Left ventricle myocardium inferior (tissue), 1 donor: ENCODE measurements around the gene SBK2. TPM values are rescaled to one million over a fixed set of nuclear protein-coding genes. Genes with fewer than 3 reads are reported as not detected.

Experiments
- DNase-seq: peaks from one replicate; pipeline ENCODE4 v3.0.0-alpha.2; 2020
- H3K27ac ChIP-seq: fragments of 200-600 bp; replicated peaks from 2 replicates; pipeline ENCODE4 v1.8.0; 2021
- H3K27me3 ChIP-seq: fragments of 200-600 bp; 2 replicates; pipeline ENCODE4 v1.8.0; 2021; ENCODE audit warnings: low read depth
- H3K36me3 ChIP-seq: fragments of 200-600 bp; 2 replicates; pipeline ENCODE4 v1.8.0; 2021
- H3K4me1 ChIP-seq: fragments of 200-600 bp; 2 replicates; pipeline ENCODE4 v1.8.0; 2021
- H3K4me3 ChIP-seq: fragments of 200-600 bp; 2 replicates; pipeline ENCODE4 v1.8.0; 2021; ENCODE audit warnings: mild to moderate bottlenecking, moderate library complexity
- H3K9me3 ChIP-seq: fragments of 200-600 bp; replicated peaks from 2 replicates; pipeline ENCODE4 v1.8.0; 2021
- intact Hi-C: fragments of 100-400 bp; cut with micrococcal nuclease; formaldehyde crosslinking; loops from one replicate; pipeline ENCODE4 v1.11.0; 2022
- total RNA-seq: library from RNA; stranded (reverse); fragmentation: NEBNext Ultra II Directional; extraction: Animal tissue kit (Norgen Biotek cat#: 25700); gene quantifications from one replicate; pipeline ENCODE4 v1.2.1, GENCODE V29; 2021
- TF ChIP-seq, protein P1 (sequence below): fragments of 200-600 bp; IDR thresholded peaks from 2 replicates; pipeline ENCODE4 v1.8.0; 2021; ENCODE audit warnings: antibody characterized with exemption, mild to moderate bottlenecking, borderline replicate concordance
- donor health status: DM: no; HTN: yes; CAD: no; lungs with severe emphysema.

Gene SBK2
- total RNA-seq, 1 donor from 2014 or later, result 6.5 TPM

DNA sequence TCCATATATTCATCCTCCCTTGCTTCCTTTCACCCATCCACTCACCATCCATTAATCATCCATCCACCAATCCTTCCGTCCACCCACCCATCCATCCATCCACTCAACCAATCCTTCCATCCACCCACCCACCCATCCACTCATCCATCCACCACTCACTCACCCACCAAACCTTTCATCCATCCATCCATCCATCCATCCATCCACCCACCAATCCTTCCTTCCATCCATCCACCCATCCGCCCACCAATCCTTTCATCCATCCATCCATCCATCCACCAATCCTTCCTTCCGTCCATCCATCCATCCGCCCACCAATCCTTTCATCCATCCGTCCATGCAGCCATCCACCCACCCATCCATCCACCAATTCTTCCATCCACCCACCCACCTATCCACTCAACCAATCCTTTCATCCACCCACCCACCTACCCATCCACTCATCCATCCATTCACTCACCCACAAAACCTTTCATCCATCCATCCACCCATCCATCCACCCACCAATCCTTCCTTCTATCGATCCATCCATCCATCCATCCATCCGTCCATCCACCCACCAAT lies 5.4 kb upstream of the SBK2 start:
- Histone ChIP-seq H3K27ac (no peak overlapping the region), H3K4me1 (peaks cover 30% of the 10 kb centered on the region), H3K4me3 (no peak overlapping the region), H3K27me3 (peaks cover 8% of the 10 kb centered on the region), H3K36me3 (no peaks in the 10 kb centered on the region), H3K9me3 (no peaks in the 10 kb centered on the region)
- no peak for DNase-seq
- intact Hi-C loops, result no loop called here
- TF ChIP-seq, protein P1, sequence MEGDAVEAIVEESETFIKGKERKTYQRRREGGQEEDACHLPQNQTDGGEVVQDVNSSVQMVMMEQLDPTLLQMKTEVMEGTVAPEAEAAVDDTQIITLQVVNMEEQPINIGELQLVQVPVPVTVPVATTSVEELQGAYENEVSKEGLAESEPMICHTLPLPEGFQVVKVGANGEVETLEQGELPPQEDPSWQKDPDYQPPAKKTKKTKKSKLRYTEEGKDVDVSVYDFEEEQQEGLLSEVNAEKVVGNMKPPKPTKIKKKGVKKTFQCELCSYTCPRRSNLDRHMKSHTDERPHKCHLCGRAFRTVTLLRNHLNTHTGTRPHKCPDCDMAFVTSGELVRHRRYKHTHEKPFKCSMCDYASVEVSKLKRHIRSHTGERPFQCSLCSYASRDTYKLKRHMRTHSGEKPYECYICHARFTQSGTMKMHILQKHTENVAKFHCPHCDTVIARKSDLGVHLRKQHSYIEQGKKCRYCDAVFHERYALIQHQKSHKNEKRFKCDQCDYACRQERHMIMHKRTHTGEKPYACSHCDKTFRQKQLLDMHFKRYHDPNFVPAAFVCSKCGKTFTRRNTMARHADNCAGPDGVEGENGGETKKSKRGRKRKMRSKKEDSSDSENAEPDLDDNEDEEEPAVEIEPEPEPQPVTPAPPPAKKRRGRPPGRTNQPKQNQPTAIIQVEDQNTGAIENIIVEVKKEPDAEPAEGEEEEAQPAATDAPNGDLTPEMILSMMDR, result no peak

DNA sequence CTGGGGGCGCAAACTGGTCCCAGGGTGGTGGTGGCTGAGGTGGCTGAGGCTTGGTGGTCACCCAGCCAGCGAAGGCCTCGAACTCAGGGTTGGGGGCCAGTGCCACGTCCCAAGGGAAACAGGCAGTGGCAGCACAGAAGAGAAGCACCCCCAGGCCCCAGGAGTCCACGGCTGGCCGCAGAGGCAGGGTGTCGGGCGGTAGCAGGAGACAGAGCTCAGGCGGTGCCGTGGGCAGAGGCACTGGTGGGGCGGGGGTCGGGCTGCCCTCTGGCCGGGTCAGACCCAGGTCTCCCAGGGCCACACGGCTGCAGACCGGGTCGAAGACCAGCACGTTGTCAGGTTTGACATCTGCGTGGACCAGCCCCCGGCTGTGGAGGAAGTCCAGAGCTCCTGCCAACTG lies 4.2 kb upstream of the SBK2 start:
- H3K36me3 ChIP-seq, result no peaks in the 10 kb centered on the region
- H3K4me3 ChIP-seq, result no peak overlapping the region
- H3K9me3 ChIP-seq, result no peaks in the 10 kb centered on the region
- TF ChIP-seq, protein P1, result no peak
- H3K27me3 ChIP-seq, result peaks cover 3% of the 10 kb centered on the region
- H3K27ac ChIP-seq, result no peak overlapping the region
- intact Hi-C loops, result no loop called here
- no peak for DNase-seq
- peaks cover 17% of the 10 kb centered on the region for H3K4me1 ChIP-seq

DNA sequence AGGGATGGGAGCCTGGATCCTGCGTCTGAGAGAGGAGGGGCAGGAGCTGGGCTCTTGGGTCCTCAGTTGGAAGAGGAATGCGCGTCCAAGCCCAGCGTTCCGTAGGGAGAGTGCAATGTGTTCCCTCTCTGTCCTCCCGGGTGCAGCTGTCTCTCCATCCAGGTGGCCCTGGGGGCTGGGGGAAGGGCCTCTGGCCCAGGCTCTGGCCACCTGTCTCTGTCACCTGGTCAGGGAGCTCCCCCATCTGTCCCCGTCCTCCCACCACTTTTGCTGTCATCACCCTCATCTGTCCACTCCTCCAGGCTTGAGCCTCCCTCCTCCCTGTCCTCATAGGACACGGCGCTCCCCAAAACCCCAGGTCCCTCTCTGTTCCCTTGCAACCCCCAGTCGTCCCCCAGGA lies 3.7 kb upstream of the SBK2 start:
- Histone ChIP-seq H3K27ac (no peak overlapping the region), H3K4me3 (no peak overlapping the region), H3K27me3 (peaks cover 3% of the 10 kb centered on the region), H3K4me1 (peaks cover 12% of the 10 kb centered on the region), H3K36me3 (no peaks in the 10 kb centered on the region), H3K9me3 (no peaks in the 10 kb centered on the region)
- TF ChIP-seq, protein P1, result no peak
- intact Hi-C loops, result no loop called here
- no peak for DNase-seq

DNA sequence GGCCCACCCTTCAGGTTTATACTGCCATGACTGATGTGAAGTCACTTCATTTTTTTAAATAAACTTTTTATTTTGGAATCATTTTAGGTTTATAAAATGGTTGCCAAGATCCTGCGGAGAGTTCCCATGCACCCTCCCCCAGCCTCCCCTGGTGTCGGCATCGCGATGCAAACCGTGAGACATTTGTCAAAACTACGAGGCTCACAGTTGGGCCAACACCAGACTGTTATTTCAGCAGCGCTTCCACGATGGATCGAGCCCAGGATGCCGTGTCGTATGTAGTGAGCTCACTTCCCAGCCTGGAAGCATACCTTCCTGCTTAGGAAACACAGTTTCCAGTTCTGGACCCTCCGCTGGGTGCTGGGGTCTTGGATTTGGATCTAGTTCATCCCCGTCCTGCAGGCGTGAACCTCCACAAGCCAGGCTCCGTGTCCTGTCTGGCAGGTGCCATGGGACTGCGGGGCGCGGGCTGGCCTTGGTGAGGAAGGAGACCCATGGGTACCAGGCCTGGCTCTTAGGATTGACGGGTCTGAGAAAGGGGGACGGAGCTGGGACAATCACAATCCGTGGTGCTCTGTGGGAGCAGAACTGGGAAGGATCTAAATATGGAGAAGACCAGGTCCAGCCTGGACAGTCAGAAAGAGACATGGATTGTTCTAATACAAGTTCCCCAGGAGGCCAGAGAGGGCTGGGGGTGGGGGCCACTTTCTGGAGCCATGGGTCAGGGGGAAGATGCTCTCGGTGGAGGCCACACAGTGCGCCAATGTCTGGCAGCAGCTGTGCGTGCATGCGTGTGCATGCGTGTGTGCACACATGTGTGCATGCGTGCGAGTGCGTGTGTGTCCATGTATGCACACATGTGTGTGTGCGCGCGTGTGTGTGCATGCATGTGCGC lies 2.4 kb upstream of the SBK2 start:
- no peak overlapping the region for H3K27ac ChIP-seq
- DNase-seq, result no peak
- intact Hi-C loops, result no loop called here
- TF ChIP-seq, protein P1, result no peak
- no peaks in the 10 kb centered on the region for H3K4me1 ChIP-seq
- H3K36me3 ChIP-seq, result no peaks in the 10 kb centered on the region
- no peak overlapping the region for H3K4me3 ChIP-seq
- H3K9me3 ChIP-seq, result no peaks in the 10 kb centered on the region
- peaks cover 3% of the 10 kb centered on the region for H3K27me3 ChIP-seq

DNA sequence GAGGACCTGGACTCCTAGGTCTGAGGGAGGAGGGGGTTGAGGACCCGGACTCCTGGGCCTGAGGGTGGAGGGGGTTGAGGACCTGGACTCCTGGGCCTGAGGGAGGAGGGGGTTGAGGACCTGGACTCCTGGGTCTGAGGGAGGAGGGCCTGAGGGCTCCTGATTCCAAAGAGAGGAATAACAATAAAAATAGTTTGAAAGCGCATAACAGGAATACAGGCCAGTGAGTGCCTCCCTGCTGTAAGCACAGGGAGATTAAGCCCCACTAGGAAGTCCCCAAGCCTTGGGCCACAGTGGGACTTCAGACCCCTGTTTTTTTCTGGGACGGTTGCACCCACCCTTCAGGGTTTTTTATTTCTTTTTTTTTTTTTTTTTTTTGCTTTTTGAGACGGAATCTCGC lies 1.2 kb upstream of the SBK2 start:
- TF ChIP-seq, protein P1, result no peak
- Histone ChIP-seq H3K9me3 (no peaks in the 10 kb centered on the region), H3K27ac (no peak overlapping the region), H3K4me1 (no peaks in the 10 kb centered on the region), H3K4me3 (no peak overlapping the region), H3K36me3 (no peaks in the 10 kb centered on the region), H3K27me3 (peaks cover 3% of the 10 kb centered on the region)
- intact Hi-C loops, result no loop called here
- DNase-seq, result no peak
